WERI-Rb-1 (cell line): ENCODE results near the gene OLFM4.

Experiments
- DNase-seq: peaks from one replicate; pipeline ENCODE4 v3.0.0-alpha.2; 2020
- H3K27ac ChIP-seq: fragments of 250-450 bp; sonication (Bioruptor Pico); 2 replicates; pipeline ENCODE4 v1.5.1; 2020; ENCODE audit warnings: mild to moderate bottlenecking, moderate library complexity
- H3K27me3 ChIP-seq: fragments of 250-450 bp; sonication (Bioruptor Pico); 2 replicates; pipeline ENCODE4 v1.5.1; 2021; ENCODE audit warnings: mild to moderate bottlenecking, low read depth, moderate library complexity; ENCODE audit not compliant: insufficient read depth, severe bottlenecking
- H3K36me3 ChIP-seq: fragments of 250-450 bp; sonication (Bioruptor Pico); 2 replicates; pipeline ENCODE4 v1.5.1; 2020; ENCODE audit warnings: mild to moderate bottlenecking, moderate library complexity
- H3K4me3 ChIP-seq: 2 replicates; pipeline ENCODE4 v1.5.1; 2011; ENCODE audit warnings: low read depth, mild to moderate bottlenecking, control low read depth, low read length
- H3K9me3 ChIP-seq: fragments of 250-450 bp; sonication (Bioruptor Pico); 2 replicates; pipeline ENCODE4 v1.5.1; 2021; ENCODE audit warnings: mild to moderate bottlenecking, moderate library complexity; ENCODE audit not compliant: severe bottlenecking
- TF ChIP-seq, protein P1 (sequence below): IDR thresholded peaks from 2 replicates; pipeline ENCODE4 v1.5.1; 2011; ENCODE audit warnings: low read depth, mild to moderate bottlenecking, control low read depth, inconsistent platforms, low read length

OLFM4 gene

DNA sequence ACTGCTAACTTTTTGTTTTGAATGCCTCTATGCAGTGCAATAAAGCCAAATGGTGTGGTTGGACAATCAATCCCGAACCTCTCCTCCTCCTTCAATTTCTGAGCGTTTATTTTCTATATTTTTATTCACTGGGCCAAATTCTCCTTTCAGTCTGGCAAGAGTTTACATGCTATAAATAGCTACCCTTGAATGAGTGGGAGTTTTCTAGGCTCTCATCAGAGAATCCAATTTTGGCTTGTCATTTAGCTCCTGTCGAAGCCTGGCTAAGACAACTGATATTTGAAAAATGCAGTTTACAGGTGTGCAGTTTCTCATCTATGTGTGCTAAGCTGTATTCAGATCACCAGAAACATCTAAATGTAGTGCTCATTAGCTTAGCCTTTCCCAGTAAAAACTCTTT, 61.8 kb downstream of the OLFM4 start:
- Histone ChIP-seq H3K9me3 (no peaks in the 10 kb centered on the region), H3K27me3 (no peaks in the 10 kb centered on the region), H3K36me3 (no peaks in the 10 kb centered on the region), H3K27ac (no peak overlapping the region), H3K4me3 (no peak overlapping the region)
- no peak for DNase-seq
- TF ChIP-seq, protein P1, sequence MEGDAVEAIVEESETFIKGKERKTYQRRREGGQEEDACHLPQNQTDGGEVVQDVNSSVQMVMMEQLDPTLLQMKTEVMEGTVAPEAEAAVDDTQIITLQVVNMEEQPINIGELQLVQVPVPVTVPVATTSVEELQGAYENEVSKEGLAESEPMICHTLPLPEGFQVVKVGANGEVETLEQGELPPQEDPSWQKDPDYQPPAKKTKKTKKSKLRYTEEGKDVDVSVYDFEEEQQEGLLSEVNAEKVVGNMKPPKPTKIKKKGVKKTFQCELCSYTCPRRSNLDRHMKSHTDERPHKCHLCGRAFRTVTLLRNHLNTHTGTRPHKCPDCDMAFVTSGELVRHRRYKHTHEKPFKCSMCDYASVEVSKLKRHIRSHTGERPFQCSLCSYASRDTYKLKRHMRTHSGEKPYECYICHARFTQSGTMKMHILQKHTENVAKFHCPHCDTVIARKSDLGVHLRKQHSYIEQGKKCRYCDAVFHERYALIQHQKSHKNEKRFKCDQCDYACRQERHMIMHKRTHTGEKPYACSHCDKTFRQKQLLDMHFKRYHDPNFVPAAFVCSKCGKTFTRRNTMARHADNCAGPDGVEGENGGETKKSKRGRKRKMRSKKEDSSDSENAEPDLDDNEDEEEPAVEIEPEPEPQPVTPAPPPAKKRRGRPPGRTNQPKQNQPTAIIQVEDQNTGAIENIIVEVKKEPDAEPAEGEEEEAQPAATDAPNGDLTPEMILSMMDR = no peak

DNA sequence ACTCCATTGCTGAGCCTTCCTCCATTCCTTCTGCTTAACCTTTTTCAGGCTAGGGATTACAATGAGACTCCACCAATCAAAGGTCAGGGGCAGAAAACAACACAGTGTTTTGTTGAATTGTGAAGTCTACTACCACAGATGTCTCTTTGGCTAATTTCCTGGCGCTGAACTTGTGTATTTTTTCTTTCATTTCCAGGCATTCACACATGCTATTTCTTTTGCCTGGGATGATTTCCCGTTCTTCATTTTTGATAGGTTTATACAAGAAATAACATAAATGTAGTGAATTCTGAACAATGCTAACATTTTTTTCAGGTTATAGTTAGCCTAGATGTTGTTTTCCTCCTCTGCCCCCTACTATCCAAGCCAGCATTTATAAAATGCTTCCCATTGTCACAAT, 64.3 kb downstream of the OLFM4 start:
- H3K9me3 ChIP-seq = no peaks in the 10 kb centered on the region
- TF ChIP-seq, protein P1 = no peak
- no peak for DNase-seq
- no peaks in the 10 kb centered on the region for H3K27me3 ChIP-seq
- H3K27ac ChIP-seq = no peak overlapping the region
- H3K4me3 ChIP-seq = no peak overlapping the region
- H3K36me3 ChIP-seq = no peaks in the 10 kb centered on the region

DNA sequence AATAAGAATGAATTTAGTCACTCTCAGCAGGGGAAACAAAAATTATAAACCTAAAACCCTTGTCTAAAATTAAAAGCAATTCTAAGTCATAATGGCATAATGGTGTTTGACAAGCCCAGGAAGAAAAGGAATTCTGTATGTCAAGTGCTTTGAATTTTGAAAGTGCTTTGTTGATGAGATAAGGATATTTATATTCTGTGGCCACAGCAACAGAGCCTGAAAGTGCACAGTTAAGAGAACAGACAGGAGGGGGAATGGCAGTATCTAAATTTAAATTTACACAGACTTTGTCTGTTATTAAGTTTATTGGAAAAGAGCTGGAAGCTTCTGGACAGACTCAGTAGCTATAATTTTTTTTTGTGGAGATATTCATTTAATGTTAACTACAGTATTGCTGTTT, 69.8 kb downstream of the OLFM4 start:
- Histone ChIP-seq H3K27me3 (no peaks in the 10 kb centered on the region), H3K4me3 (no peak overlapping the region), H3K27ac (no peak overlapping the region), H3K36me3 (no peaks in the 10 kb centered on the region), H3K9me3 (no peaks in the 10 kb centered on the region)
- TF ChIP-seq, protein P1 = no peak
- DNase-seq = no peak

DNA sequence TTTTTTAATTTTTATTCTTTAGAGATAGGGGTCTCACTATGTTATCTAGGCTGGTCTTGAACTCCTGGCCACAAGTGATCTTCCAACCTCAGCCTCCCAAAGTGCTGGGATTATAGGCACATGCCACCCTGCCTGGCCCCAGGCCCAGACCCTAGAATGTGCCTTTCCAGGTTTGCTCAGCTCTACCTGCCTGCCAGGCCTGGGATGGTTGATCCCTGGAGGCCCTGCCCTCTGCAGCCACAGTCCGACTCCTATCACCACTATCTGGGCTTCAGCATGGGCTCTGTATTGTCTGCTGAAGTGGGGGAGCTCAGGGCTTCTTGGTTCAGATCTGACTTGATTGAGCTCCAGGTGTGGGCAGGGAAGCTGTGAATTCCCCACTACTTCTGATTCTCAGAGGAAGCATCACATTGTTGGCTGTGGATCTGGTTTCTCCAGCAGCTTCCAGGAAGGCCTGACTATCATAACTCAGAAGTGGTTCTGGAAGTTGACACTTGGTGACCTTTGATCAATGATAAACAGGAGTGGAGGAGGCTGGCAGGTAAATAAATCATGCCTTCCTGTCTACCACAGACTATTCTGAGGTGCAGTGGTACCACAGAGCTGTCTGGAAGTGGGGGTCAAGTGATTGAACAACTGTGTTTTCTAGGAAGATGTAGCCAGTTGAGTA, 71.9 kb downstream of the OLFM4 start:
- TF ChIP-seq, protein P1 = no peak

More for the DNA sequence above, 71.9 kb downstream of the OLFM4 start:
- H3K36me3 ChIP-seq = no peaks in the 10 kb centered on the region
- no peaks in the 10 kb centered on the region for H3K27me3 ChIP-seq
- H3K27ac ChIP-seq = no peak overlapping the region
- no peak overlapping the region for H3K4me3 ChIP-seq
- DNase-seq = no peak
- H3K9me3 ChIP-seq = no peaks in the 10 kb centered on the region
